Renal cortical epithelial cell (primary cell): Measurements from ENCODE around the gene JAG2. TPM values are rescaled to one million over a fixed set of nuclear protein-coding genes. Genes with fewer than 3 reads are reported as not detected.

Experiments
- DNase-seq: peaks from one replicate; pipeline ENCODE4 v3.0.0-alpha.2; 2011; ENCODE audit warnings: low read depth
- total RNA-seq: library from RNA; depleted of rRNA; stranded (reverse); fragments of >200 nt; gene quantifications from 2 replicates; pipeline ENCODE4 v1.2.3, GENCODE V29; 2014

JAG2 gene
- total RNA-seq, 1 donor from 2014 or later = 4.2 TPM

DNA sequence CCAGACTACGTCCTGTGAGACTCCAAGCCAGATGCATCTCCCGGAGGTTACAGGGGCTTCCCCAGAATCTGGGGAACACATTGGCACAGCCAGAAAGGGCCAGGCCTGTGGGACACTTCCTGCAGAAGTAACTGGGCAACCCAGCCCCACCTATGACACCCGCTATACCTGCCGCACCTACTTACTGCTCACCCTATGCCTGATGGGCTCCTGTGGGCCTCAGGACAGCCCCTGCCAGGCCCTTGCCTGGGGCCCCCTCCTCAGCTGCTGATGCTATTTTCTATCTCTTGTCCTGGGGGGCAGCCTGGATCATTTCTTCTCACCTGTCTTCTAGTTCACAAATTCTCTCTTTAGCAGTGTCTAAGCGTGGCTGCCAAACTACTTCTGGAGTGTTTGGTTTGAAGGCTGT lies 28.7 kb downstream of the JAG2 start:
- no peak for DNase-seq

DNA sequence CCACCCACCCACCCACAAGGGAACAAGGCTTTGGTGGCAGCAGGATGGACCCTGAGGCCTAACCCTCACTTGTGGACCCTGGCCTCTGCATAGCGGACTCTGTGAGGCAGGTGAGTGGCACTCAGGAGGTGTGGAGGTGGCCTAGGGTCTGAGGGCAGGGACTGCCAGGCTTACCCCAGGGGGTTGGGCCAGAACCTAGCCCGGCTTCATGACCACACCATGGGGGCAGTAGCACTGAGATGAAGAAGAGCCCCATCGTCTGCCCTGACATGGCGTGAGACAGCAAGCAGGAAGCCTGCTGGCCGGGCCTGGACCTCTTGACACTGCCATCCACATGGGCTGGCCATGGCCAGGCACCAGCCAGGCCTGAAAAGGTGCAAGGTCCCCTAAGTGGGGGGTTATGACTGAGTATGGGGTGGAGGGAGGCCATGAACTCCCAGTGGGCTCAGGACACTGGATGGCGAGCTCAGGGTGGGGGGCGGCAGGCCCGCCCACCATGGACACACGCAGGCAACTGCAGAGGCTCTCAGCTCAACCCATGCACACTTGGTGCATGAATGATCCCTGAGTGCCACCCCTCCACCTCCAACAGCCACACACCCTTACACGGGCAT lies 29.3 kb downstream of the JAG2 start:
- DNase-seq = no peak

DNA sequence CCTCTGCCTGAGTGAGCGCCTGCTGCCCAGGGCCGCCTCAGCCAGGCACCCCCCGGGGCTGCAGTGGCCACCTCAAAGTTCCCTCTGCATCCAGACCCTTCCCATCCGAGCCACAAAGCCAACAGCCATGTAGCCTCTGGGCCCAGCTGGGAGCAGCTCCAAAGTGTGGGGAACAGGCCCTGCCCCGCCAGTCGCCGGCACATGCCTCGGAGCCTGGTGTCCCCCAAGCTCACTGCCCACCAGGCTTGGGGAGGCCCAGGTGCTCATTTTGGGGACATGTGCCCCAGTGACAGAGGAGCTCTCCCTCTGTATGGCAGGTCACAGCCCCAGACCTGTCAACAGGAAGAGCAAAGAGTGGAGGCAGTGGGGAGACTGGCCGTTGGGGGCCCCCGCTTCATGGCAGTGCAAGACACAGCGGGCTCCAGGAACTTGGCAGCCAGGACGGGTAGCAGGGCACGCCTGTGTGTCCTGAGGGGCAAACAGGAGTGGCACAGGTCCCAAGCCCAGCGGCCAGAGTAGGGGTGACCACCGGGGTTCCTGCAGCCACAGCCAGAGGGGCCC lies 29.9 kb downstream of the JAG2 start:
- DNase-seq = no peak

DNA sequence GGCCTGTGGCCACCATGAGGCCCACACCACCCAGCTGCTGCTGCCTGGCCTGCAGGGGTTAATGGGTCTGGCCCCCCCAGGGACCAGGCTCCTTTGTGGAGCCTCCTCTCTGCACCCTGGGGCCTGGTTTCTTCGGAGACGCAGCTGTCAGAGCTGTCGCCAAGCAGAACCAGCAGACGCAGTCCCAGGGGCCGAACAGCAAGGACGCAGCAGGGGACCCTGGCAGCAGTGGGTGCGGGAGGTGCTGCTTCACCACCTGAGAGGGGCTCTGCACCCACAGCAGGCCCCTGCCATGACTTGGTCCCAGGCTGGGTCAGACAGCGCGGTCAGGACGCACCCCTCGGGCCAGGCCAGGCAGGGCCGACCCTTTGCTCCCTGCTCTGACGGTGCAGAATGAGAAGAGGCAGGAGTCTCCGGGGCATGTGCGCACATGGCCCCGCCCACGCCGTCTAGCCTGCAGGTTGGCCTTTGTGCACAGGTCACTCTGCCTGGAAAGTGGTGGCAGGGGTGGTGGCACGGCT lies 30.5 kb downstream of the JAG2 start:
- DNase-seq = no peak

DNA sequence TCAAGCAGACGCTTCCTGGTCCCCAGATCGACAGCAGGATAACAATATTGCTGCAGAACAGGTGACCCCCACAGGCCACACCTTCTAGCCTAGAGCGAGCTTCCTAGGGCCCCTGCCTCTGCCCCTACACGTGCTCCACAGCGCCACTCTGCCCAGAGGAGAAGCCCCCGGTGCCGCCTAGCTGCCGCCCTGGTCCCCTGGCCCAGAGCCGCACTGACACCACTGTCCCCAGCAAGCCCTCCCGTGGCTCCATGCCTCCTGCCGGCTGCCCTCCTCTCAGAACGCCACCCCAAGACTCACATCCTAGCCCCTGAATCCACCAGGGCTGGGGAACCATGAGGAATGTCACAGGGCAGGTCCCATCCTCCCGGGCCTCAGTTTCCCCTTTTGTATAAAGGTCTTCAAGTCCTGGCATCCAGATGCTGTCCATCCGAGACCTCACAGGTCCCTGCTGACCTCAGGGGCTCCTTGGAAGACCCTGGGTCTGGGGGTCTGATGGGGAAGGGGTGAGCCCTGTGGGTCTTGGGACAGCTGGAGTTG lies 31.0 kb downstream of the JAG2 start:
- no peak for DNase-seq

DNA sequence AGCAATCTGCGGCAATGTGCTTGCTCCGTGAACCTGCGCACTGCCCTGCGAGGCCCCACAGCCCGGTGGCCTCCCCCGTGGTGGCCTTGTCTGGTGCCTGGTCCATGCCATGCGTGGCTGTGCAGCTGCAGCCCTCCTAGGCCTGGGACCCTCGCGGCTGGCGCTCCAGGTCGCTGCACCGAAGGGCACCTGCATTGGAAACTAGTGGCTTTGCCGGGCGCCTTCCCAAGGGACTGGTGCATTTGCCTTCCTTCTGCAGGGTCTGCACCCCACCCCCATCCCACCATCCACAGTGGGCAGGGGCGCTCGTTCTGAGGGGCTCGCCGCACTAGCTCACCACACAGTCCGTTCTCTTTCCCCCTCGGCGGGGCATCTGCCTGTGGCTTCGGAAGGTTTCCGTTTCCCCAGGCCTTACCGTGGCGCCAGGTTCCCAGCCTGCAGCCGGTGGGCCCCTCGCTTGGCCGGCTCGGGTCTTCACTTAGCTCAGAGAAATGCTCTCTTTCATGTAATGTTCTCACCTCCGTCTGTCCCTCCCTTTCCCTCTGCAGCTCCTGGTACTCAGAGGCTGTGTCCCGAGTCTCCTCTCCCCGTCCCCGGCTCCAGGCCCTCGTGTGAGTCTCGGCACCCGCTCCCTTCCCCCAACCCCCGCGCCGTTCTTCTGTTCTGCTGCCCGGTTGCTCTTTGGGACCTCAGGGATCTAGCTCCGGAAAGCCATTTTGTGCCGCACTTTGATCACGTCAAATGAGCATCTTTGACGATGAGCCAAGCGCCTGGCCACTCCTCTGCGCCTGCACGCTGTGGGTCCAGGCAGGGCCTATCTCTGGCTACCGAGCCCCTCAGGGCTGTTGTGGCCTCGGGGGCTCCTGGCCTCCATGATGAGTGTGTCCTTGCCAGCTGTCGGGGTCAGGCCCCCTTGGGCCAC lies 31.9 kb downstream of the JAG2 start:
- DNase-seq = no peak

DNA sequence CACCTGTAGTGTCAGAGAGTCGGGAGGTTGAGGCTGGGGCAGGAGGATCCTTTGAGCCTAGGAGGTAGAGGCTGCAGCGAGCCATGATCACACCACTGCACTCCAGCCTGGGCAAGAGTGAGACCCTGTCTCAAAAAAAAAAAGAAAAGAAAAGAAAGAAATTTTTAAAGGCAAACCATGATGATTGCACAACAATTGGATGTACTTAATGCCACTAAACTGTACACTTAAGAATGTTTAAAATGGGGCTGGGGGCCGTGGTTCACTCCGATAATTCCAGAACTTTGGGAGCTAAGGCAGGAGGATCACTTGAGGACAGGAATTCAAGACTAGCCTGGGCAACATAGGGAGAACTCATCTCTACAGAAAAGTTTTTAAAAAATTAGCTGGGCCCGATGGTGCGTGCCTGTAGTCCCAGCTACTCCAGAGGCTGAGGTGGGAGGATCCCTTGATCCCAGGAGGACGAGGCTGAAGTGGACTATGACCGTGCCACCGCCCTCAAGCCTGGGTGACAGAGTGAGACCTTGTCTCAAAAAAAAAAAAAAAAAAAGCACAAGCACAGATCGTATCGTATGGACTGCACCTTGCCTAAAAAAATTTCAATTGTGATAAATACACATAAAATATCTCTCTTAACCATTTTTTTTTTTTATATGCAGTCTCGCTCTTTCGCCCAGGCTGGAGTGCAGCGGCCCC lies 32.7 kb downstream of the JAG2 start:
- DNase-seq = no peak

DNA sequence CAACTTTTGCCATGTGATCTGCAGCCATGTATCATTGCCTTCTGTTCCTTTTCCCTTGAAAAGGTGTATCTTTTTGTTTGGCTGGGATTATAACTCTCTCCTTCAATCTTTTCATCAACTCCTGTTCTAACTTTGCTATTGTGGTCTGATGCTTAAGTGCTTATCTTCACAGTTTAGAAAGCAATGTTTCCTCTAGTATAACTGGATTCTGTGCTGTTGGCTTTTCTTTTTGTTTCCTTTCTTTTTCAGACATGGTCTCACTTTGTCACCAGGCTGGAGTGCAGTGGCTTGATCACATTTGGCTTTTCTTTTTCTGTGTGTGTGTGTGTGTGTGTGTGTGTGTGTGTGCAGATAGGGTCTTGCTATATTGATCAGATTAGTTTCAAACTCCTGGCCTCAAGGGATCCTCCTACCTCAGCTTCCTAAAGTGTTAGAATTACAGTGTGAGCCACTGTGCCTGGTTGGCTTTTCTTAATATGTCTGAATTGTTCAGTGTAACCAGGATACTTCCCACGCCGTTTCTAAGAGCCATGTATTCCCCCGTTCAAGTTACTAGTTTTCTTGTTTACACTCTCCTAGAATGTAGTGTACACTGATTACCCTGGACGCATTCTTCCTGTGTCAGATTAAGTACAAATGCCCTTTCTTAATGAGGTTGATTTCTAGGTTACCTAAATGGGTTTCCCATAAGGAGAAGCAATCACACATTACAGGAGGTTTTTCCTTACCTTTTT lies 35.5 kb downstream of the JAG2 start:
- no peak for DNase-seq

DNA sequence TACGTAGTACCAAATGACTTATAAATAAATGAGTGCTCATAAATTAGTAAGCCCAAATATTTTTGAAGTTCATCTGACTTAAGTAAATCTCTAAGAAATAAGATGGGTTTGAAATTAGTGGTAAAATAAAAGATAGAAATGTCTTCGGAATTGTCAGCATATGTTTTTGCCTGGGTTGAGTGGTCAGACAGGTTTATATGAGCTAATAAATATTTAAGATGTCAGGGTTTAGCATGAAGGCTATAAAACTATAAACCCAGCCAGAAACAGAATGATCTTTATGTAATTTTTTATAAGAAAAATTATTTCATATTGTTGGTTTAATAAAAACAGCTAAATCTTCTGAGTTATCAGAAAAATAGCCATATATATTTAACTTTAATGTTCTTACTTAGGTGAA lies 37.3 kb downstream of the JAG2 start:
- no peak for DNase-seq

DNA sequence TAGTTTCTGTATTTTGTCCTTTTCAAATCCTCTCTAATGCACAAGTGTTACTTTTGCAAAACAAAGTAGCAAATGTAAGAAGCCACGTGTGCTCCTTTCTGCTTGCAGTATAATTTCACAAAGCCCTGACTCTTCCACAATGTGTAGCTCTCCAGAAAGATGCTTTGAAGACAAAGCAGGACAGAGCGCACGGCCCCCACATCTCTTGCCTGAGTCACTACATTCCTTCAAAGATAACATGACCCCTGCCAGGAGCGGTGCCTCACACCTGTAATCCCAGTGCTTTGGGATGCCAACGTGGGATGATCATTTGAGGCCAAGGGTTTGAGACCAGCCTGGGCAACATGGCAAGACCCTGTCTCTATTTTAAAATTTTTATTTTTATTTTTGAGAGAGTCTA lies 40.5 kb downstream of the JAG2 start:
- no peak for DNase-seq

DNA sequence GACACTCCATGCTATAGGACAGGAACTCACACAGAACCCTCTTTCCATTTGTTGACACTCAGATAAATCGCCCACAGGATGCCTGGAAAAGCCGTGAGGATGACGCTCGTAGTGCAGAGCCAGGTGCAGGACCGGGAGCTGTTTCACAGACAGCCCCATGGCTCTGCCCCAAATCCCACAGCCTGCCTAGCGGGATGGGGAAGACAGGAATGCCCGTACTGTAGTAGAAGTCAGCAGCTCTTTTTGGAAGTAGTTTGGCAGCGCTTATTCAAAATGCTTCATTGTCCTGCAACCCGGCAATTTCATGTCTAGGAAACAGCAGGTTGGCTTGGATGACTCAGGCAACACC lies 41.6 kb downstream of the JAG2 start:
- no peak for DNase-seq

DNA sequence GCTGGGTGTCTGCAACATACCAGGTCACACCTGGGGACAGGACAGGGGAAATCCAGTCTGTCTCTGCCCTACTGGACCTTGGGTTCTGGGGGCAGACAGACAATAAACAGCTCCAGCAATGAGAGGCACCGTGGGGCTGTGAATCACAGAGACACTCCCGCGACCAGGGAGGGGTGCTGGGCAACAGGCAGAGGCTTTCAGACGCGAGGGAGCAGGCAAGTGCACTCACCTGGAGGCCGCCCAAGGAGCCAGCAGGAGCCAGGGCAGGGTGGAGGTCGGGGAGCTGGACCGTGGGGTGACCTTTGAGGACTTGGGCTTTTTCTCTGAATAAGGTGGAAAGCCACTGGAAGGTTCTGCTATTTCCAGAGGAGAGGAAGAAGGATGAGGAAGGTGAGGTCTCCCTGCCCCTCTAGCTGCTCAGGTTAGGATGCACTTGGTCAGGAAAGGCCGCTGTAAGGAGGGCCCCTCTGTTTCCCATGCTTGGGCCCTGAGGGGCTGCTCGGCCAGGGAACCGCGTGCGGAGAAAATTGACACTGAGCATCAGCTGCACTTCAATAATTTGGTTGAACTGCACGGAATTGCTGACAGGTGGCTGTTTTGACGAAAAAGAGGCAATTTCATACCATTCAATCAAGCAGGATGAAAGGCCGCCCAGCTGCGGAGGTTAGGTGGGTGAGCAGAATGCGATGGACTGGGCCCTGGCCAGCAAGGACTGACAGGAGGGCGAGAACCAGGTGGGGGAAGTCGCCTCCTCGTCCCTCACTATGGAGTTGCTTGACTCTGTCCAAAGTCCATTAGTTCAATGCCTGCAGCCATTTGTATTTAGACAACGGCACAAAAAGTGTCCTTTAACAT lies 42.2 kb downstream of the JAG2 start:
- no peak for DNase-seq

DNA sequence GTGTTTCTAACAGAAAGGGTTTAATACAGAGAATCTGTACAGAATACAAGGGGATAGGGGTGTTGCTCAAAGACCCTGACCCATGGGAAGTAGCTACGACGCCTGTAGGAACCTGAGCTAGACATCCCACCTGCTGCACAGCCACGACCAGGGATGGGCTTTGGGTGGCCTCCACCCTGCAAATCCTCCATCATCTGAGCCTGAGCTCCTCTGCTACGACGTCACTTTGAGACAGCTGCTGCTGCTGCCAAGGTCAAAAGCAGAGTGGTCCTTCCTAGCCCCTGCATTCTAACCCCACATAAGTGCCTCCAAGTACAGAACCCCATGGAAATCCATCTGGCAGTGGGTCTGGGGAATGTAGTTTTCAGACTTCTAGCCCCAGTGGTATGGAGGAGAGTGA lies 43.8 kb downstream of the JAG2 start:
- no peak for DNase-seq

DNA sequence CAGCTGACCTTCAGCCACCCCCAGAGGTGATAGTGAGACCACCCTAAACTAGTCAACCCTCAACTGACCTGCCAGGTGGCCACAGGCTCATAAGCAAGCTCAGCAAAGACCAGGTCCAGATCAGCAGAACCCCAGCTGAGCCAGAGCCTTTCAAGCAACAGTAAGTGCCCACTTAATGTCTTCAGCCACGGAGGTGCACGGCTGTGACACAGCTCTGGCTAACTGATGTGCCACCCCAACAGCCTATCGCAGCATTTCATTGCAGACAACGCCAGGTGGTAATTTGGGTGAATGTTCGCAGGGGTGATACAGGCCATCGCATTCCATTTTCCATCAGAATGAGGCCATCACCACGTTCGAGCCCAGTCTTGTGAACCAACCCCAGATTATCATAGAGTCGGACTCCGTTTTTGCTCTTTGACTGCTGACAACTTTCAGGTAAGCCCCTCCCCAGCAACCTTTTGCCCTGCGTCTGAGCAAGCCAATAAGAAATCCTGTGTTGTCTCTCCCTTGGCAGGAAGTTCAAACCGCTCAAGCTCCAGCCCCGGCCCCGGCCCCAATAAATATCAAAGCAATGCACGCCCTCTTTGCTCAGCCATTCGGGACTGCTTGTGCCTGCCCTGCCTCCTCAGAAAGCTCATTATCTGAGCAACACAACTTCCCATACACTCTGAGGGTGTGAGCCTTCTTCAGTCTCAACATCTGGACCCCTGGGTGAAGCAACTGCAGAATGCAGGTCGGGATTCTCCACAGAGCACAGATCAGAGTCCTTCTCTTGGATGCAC lies 44.4 kb downstream of the JAG2 start:
- DNase-seq = no peak

DNA sequence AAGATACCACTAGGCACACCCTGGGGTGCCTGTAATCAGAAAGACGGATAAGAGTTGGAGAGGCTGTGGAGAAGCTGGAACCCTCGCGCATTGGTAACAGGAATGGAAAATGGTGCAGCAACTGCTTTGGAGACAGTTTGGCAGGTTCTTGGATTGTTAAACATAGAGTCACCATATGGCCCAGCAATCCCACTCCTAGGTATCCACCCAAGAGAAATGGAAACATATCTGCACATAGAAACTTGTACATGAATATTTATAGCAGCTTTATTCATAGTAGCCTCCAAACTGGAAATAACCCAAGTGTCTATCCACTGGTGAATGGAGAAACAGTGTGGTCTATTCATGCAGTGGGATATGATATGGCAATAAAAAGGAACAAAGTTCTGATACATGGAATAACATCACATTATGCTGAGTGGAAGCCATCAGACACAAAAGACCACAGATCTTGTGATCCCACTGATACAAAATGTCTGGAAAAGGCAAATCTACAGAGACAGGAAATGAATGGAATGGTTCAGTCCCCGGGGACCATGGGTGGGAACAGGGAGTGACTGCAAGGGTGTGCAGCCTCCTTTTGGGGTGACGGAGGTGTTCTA lies 45.4 kb downstream of the JAG2 start:
- DNase-seq = no peak

DNA sequence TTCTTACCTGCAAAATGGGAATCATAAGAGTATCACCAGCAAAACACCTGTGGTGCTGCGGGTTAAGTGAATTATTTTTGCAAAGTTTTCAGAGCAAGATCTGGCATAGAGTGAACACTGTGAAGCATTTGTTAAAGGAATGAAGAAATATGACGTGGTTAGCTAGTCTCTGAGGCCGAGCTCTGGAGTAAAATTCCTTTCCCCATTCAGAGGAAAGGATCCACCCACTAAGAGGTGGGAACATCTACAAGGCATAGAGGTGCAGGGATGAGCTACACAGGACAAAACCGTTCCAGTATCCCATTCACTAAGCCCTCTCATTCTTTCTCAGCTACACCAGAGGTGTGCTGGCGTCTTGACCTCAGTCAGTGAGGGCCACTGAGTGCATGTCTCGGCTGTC lies 48.5 kb downstream of the JAG2 start:
- no peak for DNase-seq

DNA sequence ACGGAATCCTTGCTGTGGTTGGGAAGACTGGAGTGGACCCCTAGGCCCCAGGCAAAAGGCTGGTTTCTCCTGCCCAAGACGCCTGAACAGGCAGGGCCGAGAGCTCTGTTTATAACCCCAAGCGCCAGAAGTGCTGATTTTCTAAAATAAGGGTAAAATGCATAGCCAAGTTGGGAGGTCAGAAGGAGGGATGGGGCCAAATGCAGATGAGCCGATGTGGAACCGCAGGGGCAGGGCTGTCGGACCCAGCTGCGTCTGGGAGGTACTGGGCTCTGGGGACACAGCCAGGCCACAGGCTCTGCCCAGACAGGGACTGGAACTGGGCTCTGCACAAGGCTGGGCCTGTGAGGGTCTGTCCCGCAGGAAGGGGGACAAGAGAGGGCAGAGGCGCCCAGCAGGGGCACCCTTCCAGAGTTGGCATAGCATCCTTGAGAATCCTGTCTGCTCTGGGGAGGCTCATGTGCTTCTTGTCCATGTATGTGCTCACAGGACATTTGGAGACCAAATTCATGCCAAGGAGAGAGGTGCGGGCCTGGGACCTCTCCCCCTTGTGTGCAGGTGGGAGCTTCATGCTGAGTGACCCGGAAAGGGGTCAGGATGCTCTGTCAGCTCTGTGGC lies 49.1 kb downstream of the JAG2 start:
- no peak for DNase-seq

DNA sequence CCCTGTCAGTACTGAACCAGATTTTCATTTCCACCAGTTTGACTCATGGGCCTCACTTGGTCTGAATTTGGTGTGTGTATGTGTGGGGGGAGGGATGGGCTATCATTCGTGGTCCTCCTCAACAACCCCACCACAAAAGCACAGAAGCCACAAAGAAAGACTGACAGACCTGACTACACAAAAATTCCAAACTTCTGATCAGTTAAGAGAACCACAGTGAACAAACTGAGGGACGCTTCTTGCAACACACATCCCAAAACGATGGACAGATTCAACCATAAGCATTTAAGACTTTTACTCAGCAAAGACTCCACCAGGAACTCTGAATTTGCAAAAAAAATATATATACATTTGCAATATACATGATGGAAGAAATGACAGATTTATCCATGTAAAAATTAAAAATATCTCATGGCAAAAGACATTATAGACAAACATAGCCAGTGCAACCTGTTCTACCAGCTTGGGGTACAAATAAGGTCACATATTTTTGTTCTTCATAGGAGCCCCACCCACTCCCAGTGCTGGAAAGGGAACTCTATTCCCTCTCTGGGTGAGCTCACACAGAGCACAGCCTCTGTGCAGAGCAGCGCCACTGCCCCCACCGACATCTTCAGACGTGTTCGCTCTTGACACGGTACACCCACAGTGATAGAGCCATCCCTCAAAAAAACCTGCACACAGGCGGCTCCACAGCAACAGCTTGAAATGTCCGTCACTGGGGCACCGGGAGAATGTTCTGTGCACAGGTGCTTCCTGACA lies 49.7 kb downstream of the JAG2 start:
- DNase-seq = no peak
